HG03135 (cell line): ENCODE measurements around the gene DTYMK.
"Not testable (repeated sequence)": the region's sequence is repeated elsewhere in the genome, so short reads cannot be mapped to it uniquely, and the experiment has no call there.

ENCODE experiments used
- ATAC-seq: cut with Tn5 transposase; IDR thresholded peaks from one replicate; pipeline ENCODE4 v1.9.1; 2021; ENCODE audit warnings: mild to moderate bottlenecking, moderate library complexity; ENCODE audit not compliant: unreplicated experiment

The DTYMK gene

DNA sequence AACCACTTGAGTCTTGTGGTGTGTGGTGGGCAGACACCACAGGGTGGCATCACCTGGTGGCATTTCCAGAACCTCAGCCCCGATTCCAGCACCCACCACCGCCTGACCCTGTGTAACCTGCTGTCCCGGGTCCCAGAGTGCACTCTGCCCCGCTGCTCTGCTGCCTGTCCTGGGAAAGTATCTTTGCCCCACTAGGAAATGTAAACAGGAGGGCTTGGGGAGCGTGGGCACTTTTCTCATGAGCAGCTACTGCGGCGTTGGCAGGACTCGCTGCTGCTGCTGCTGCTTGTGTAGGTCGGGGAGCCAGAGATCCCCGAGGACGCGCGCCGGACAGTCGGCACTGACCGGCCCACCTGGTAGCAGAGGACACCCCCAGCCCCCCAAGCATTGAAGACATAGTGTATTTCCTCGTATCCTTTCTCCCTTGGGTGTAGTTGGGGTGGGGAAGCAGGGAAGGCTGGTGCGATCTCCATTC lies 13.4 kb downstream of the DTYMK start:
- no peak for ATAC-seq

DNA sequence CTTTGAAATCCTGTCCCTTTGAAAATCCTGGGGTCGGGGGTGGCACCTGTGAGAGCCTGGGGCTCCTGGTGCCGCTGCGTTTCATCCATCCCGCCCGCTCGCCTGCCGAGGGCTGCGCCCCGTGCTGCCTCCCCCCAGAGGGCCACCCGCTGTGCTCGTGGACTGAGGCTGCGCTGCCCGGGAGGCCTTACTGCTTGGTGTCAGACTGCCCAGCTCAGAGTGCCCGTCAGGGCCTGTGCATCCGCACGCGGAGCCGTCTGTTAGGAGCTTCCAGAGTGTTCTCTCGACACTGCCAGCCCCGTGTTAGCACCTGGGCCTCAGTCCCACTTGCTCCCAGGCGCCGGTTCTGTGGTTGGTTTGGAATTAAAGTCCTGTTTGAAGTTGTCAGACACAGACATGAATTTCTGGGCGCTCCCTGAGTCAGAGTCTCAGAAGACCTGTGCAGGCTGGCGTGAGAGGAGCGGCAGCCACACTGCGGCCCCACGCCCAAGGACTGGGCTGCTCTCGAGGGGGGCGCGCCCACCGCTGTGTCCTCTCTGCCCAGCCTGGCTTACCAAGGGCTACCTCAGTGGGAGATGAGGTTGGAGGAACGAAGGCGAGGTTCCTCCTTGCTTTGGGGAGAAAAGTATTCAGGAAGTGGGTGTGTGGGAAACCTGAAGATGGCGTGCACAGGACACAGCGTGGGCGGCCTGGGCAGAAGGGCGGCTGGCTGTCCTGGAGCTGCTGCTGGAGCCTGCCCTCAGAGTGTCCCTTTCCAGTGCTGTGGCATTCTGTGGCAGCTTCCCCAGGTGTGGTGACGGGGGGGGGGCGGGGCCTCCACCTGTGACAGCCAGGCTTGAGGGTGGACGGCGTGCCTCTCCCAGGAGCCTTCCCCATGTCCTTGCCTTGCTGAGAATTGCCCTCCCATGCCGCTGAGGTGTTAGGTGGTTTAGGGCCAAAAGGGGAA lies 14.1 kb downstream of the DTYMK start:
- no peak for ATAC-seq

DNA sequence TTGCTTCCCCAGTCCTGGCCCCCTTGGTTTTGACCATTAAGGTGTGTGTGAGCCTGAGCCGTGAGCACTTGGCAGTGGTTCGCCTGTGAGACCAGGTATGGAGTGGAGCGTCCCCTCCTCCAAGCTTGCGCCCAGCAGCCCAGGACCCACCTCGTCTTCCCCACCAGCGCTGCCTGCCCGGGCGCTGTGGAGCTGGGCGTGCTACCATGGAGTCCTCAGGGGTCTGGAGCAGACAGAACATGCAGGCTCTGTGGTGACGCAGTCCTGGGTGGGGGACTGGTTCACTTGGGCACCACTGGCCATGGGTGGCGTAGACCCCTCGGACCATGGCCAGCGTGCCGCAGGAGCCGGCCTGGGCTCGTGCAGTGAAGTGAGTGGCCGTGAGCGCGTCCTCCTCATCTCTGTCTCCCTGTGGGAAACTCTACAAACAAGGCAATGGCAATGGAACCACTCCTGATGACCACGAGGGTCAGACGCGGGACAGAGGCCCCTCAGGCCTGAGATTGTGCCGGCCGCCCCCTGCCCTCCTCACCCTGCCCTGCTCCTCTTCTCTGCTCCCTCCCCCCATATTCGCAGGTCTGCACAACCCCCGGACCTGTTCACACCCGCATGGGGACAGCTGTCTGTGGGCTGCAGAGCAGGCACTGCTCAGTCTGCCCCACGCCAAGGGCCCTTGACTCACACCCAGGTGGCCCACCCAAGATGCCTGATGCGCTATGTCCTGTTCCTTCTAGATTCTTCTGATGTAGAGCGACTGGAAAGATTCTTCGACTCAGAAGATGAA lies 15.0 kb downstream of the DTYMK start:
- ATAC-seq = no peak

DNA sequence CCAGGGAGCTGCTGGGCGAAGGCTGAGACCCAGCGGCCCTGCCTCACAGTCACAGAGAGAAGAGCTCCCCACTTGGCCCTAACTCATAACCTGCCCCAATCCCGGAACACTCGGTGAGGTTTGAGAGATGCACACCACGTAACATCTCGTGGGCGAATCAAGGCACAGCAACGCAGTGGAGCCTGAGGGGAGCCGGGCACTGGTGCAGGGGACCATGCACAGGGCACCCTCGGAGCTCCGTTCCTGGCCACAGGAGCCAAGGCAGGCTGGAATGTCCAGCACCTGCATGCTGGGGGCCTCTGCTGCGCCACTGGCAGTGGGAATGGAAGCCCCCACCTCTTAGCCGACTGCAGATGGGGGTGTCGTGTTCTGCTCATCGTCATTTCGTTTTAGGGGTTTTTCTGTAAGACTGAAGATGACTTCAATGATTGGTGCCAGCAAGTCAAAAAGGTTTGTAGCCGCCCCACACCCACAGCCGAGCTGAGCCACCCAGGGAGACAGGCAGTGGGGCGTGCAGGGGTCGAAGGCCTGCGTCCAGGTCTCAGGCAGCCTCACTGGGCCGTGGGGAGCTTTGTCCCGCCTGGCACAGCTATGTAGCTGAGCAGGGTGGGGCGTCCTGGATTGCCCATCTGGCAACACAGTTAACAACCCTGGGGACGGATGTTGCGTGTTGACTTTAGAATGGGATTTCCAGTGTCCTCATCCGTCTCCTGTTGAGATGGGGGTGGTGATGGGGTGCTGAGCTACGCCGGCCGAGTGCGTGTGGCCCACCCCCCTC lies 16.1 kb downstream of the DTYMK start:
- no peak for ATAC-seq

DNA sequence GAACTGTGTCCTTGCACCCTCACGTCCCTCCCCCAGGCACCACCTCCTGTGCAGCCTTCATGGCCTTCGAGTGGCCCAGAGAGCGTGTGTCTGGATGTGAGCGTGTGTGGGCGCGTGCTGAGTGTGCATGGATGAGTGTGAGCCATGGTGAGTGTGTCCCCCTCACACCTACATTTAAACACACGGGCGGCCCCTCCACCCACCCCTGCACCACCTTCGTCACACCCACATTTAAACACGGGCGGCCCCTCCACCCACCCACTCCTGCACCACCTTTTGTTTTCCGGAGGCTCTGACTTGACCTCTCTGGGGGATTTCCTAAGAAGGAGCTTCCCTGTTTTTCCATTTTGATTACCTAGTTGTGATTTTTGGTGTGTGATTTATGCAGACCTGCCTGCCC lies 17.8 kb downstream of the DTYMK start:
- ATAC-seq = no peak

DNA sequence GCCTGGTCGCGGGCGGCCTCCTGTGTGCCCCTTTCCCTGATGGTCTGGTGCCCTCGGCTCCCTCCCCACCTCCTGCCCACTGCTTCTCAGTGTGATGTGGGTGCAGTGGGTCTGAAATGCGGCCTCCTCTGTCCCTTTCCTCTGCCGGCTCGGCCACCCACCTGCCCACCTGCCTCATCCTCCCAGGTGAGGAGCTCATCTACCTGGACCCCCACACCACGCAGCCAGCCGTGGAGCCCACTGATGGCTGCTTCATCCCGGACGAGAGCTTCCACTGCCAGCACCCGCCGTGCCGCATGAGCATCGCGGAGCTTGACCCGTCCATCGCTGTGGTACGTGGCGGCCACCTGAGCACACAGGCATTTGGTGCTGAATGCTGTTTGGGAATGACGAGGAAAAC lies 18.3 kb downstream of the DTYMK start:
- ATAC-seq = no peak

DNA sequence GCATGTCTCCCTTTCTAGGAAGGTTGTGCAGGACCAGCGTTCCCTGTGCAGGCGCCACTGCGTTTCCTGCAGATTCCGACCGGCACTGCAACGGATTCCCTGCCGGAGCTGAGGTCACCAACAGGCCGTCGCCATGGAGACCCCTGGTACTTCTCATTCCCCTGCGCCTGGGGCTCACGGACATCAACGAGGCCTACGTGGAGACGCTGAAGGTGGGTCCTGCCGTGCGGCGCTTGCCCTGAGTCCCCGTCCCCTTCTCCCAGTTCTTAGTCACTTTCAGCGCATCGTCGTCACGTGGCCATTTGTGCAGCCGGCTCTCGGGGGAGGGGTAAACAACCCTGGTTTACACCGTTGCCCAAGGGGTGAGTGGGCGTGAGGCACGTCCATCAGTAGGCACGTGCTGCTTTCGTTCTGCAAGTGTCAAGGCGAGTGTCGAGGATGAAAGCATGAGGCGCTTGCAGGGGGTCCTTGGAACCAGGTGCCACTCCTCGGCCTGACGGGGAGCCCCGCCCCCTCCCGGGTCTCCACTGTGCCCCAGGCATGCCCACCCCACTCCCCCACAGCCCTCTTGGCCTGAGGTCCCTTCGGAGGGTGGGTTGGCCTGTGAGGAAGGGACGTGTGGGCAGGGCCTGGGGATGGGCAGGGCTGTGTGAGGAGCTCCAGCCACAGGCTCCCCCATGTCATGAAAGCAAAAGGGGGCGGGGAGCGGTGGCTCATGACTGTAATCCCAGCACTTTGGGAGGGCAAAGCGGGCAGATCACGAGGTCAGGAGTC lies 19.8 kb downstream of the DTYMK start:
- ATAC-seq = no peak

DNA sequence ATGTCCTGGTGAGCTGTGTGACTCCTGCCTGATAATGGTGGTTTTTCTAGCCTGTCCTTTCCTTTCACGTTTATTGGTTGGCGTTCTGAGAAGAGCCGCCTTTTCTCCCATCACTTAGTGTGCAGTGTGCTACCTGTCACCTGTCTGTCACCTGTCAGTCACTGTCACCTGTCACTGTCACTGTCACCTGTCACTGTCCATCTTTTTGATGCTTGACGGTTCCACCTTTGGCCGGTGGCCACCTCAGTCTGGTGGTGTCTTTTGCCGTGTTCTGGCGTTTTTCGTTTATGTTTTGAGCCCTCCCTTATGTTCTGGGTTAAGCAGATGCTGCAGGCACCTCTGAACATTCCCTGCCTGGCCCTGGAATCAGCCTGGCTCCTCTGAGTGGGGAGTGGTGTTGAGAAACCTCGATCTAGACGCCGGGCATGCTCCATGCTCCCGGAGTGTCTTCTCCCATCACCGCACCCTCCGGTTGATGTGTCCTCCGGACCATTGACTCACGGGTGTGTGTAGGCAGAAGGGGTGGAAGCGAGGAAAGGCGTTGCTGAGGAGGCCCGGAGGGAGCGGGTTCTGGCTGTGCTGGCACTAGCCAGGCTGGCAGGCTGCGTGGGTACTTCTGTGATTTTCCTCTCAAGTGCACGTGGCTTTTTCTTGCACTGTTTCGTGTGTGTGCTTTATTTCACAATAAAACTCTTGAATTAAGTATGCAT lies 20.7 kb downstream of the DTYMK start:
- no peak for ATAC-seq

DNA sequence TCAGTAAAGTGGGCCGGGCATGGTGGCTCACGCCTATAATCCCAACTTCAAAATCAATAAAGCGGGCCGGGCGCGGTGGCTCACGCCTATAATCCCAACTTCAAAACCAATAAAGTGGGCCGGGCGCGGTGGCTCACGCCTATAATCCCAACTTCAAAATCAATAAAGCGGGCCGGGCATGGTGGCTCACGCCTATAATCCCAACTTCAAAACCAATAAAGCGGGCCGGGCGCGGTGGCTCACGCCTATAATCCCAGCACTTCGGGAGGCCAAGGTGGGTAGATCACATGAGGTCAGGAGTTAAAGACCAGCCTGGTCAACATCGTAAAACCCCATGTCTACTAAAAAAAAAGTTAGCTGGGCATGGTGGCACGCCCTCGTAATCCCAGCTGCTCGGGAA lies 23.9 kb downstream of the DTYMK start:
- not testable (repeated sequence) for ATAC-seq

DNA sequence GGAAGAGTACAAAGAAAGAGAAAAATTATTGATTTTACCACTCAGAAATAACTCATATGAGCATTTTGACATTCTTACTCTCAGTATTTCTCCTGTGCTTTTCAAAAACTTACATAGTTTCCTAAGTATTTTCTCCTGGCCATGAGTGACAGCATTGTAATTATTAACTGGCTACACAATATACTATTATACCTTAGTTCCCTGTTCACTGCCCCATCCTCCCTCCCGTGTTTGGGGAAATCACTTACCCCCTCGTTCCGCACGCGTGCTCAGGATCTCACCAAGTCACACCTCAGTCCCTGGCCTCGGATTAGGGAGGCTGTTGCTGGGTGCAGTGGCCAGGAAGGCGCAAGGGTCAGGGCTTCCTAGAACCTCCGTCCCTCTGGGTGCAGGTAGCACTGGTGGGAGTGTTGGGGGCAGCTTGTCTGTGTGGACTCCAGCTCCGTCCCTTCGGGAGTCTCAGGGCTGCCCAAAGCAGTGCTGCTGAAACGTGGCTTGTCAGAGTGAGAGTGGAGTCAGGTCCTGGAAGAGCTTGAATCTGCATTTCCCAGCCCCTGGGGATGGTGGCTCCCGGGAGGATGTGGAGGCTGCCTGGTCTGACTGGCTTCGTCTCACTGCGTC lies 25.9 kb downstream of the DTYMK start:
- ATAC-seq = no peak

DNA sequence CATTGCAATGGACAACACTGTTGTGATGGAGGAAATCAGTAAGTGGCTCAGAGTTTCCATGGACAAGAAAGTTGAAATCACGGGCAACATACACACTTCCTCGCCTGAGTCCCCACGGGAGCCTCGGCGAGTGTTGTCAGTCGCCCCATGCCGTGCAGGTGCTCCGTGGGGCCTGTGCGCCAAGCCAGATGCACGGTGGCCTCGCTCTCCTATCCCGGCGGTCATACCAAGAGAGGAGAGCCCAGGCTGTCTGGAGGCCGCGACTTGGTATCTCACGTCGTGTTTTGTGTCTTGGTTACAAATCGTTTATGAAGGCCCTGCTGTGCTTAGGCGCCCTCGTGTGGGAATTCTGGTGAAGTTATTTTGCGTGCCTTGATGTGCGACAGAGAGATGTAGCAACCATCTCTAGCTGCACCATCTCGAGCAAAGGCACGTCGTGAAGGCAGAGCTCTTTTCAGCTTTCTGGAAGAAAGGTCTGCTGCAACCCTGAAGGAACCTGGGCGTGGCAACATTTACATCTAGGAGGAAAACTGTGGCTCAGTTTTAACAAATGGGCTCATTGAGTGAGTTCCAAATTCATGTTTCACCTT lies 27.4 kb downstream of the DTYMK start:
- ATAC-seq = no peak

DNA sequence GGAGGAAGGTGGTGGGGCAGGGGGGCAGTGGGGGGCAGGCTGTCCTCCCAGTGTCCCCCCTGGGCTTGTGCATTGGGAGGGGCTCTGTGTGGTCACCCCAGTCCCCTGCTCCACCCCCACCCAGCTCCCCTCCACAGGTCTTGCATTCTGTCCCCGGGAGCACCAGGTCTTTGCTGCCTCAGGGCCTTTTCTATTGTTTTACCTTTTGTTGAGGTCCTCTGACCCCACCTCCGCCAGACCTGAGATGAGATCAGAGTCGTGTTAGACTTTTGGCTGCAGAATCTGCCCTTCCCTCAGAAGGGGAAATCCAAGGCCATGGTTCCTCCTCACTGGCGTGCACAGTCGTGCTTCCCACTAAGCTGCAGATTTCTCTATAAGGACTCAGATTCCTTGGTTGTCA lies 28.3 kb downstream of the DTYMK start:
- ATAC-seq = no peak

DNA sequence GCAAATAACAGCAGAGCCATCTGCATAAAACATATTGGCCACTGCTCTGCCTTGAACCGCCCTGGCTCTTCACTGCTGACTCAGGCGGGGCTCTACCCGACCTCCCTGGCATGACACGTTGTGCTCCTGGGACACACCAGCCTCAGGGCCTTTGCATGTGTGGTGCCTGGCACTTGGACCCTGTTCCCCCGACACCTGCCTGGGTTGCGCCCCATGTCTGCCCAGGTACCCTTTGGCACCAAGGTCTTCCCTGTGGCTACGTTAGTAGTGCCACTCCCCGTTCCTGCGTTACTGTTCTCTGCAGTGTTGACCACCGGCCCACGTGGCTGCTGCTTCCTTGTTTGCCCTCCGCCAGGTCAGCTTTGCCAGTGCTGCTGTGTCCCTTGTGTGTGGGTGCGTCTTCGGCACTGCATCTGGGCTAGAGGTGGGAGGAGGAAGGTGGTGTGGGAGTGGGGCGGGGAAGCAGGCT lies 28.8 kb downstream of the DTYMK start:
- no peak for ATAC-seq

DNA sequence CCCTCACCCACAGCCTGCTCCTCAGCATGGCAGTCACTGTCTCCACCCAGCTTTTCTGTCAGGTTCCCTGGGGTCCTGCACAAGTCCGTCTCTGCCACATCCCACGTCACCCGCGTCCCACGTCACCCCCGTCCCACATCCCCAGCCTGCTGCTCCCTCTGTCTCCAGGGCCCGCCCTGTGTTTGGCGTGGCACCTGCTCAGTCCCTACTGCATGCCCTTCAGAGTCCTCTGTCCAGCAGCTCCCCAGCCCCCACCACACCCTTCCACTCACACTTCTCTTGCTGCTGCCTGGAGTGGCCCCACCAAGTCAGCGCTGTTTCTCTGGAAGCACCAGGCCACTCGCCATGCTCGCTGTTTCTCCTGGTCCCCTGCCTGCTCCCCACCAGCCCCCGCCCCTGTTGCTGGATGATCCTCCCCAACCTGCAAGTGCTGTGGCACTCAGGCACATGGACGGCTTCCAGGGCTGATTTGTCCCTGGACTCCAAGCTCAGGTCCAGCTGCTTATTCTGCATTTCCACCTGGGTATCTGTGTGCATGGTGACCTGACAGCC lies 30.3 kb downstream of the DTYMK start:
- no peak for ATAC-seq

DNA sequence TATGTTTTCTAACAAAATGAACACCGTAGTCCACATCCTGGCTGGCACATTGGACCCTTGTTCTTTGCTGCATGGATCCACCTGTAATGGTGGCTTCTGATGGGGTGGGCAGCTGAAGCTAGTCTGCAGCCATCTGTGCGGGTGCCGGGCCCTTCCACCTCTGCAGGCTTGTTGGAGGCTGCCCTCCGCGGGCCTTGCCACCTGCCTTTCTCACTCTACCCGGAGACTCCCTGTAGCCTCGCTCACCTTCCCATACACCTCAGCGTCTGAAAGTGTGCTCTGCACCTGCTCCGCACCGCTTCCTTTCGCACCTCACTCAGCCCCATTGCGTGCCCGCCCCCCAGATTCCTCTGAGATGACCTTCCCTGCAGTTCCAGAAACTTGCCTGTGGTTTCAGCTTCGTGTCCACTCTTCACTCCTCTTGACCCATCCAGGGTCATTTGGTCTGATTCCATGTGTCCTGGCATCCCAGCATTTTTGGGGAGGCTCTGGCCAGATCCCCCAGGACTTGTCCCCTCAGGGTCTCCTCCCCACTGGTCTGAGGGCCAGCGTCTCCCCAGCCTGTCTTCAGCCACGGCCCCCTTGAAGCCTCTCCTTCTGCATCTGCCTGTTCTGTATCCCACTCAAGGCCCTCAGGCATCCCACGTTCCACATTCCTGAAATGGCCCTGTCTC lies 31.0 kb downstream of the DTYMK start:
- ATAC-seq = no peak

DNA sequence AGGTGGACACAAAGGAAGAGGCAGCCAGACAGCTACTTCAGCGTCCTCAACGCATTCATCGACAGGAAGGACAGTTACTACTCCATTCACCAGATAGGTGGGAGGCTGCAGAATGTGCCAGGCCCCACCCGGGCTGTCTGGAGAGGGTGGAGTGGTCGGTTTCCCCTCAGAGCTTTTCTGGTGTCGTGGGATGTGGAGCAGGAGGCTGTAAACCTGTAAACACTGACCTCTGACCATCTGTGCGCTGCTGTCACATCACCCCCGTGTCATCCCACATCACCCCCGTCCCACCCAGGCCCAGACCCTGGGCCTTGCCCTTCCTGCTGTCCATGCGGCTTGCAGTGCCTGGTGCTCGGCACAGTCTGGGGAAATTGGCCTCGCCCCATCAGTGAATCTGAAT lies 32.1 kb downstream of the DTYMK start:
- ATAC-seq = no peak

DNA sequence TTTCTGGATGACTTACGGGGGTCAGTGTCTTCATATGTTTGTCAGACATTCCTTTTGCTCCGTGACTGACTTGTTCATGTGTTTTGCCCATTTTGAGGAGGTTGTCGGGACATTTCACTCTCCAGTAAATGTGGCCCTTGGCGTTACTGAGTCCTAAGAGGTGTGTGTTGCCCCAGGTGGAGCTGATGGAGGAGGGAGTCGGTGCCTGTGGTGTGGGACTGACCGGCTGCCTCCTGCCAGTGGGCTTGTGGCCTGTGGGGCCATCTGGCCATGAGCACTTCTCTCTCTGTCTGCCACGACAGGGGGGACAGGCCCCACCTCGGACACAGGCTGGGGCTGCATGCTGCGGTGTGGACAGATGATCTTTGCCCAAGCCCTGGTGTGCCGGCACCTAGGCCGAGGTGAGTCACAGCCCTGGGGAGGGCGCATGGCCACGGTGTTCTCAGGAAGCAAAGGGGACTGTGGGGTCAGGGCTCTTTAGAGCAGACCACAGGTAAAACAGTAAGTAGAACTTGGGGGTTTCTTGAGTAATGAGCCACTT lies 33.3 kb downstream of the DTYMK start:
- ATAC-seq = no peak

DNA sequence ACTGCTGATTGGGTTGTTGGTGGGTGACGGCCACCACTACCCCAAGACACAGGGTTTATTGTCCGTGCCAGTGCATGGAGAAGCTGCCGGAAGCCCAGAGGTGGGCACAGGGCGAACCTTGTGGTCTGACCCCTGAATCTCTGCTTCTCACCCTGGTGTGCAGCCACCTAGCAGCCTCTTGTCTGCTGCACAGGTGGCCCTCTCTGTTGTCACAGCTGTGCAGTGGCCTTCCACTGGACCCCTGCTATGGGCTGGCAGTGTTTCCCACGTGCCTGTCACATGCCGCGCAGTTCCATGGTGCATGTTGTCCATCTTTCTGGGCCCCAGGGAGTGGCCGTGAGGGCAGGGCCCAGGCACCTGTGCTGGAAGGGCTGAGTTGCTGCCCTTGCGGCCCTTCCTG lies 33.9 kb downstream of the DTYMK start:
- no peak for ATAC-seq
